Left ventricle myocardium inferior (tissue), 1 donor: ENCODE results near the gene HIPK2. TPM values are rescaled to one million over a fixed set of nuclear protein-coding genes. Genes with fewer than 3 reads are reported as not detected.
"Not testable (repeated sequence)": the region's sequence is repeated elsewhere in the genome, so short reads cannot be mapped to it uniquely, and the experiment has no call there.

Source experiments
- DNase-seq: peaks from one replicate; pipeline ENCODE4 v3.0.0-alpha.2; 2020
- H3K27ac ChIP-seq: fragments of 200-600 bp; replicated peaks from 2 replicates; pipeline ENCODE4 v1.8.0; 2021
- H3K27me3 ChIP-seq: fragments of 200-600 bp; 2 replicates; pipeline ENCODE4 v1.8.0; 2021; ENCODE audit warnings: low read depth
- H3K36me3 ChIP-seq: fragments of 200-600 bp; 2 replicates; pipeline ENCODE4 v1.8.0; 2021
- H3K4me1 ChIP-seq: fragments of 200-600 bp; 2 replicates; pipeline ENCODE4 v1.8.0; 2021
- H3K4me3 ChIP-seq: fragments of 200-600 bp; 2 replicates; pipeline ENCODE4 v1.8.0; 2021; ENCODE audit warnings: mild to moderate bottlenecking, moderate library complexity
- H3K9me3 ChIP-seq: fragments of 200-600 bp; replicated peaks from 2 replicates; pipeline ENCODE4 v1.8.0; 2021
- CTCF ChIP-seq: fragments of 200-600 bp; IDR thresholded peaks from 2 replicates; pipeline ENCODE4 v1.8.0; 2021; ENCODE audit warnings: antibody characterized with exemption, mild to moderate bottlenecking, borderline replicate concordance
- intact Hi-C: fragments of 100-400 bp; cut with micrococcal nuclease; formaldehyde crosslinking; loops from one replicate; pipeline ENCODE4 v1.11.0; 2022
- total RNA-seq: library from RNA; stranded (reverse); fragmentation: NEBNext Ultra II Directional; extraction: Animal tissue kit (Norgen Biotek cat#: 25700); gene quantifications from one replicate; pipeline ENCODE4 v1.2.1, GENCODE V29; 2021
- donor health status: DM: no; HTN: yes; CAD: no; lungs with severe emphysema.

Gene HIPK2
- total RNA-seq, 1 donor from 2014 or later, result 127 TPM

GRCh38 chr7:139560199-139560598 is 217.6 kb downstream of the HIPK2 start:
- H3K9me3 ChIP-seq, result no peaks in the 10 kb centered on the region
- no peak for DNase-seq
- intact Hi-C loops, result no loop called here

GRCh38 chr7:139559364-139560105 is 218.3 kb downstream of the HIPK2 start:
- no peaks in the 10 kb centered on the region for H3K9me3 ChIP-seq
- no peak for DNase-seq
- H3K4me1 ChIP-seq, result no peaks in the 10 kb centered on the region
- no peak for TF ChIP-seq CTCF
- intact Hi-C loops, result no loop called here
- H3K27ac ChIP-seq, result no peak overlapping the region
- peaks cover 18% of the 10 kb centered on the region for H3K27me3 ChIP-seq
- no peaks in the 10 kb centered on the region for H3K36me3 ChIP-seq
- H3K4me3 ChIP-seq, result no peak overlapping the region

More at GRCh38 chr7:139560199-139560598, 217.6 kb downstream of the HIPK2 start:
- Histone ChIP-seq H3K27ac (no peak overlapping the region), H3K4me1 (no peaks in the 10 kb centered on the region), H3K36me3 (no peaks in the 10 kb centered on the region), H3K4me3 (no peak overlapping the region), H3K27me3 (peaks cover 18% of the 10 kb centered on the region)
- no peak for TF ChIP-seq CTCF

GRCh38 chr7:139557857-139558581 is 219.8 kb downstream of the HIPK2 start:
- DNase-seq, result no peak
- Histone ChIP-seq H3K4me1 (no peaks in the 10 kb centered on the region), H3K27ac (no peak overlapping the region), H3K36me3 (no peaks in the 10 kb centered on the region), H3K9me3 (no peaks in the 10 kb centered on the region), H3K4me3 (no peak overlapping the region), H3K27me3 (peaks cover 18% of the 10 kb centered on the region)
- intact Hi-C loops, result no loop called here
- TF ChIP-seq CTCF, result no peak

GRCh38 chr7:139553991-139554700 is 223.7 kb downstream of the HIPK2 start:
- intact Hi-C loops, DNase-seq, H3K4me3 ChIP-seq, H3K27ac ChIP-seq, H3K9me3 ChIP-seq, H3K4me1 ChIP-seq, H3K36me3 ChIP-seq: not testable (repeated sequence)
- peaks cover 18% of the 10 kb centered on the region for H3K27me3 ChIP-seq

- intact Hi-C loops, result no loop called here
- no peaks in the 10 kb centered on the region for H3K9me3 ChIP-seq
- TF ChIP-seq CTCF, result no peak
- H3K36me3 ChIP-seq, result no peaks in the 10 kb centered on the region
- DNase-seq, result no peak
- peaks cover 15% of the 10 kb centered on the region for H3K27me3 ChIP-seq
- no peak overlapping the region for H3K27ac ChIP-seq
- H3K4me3 ChIP-seq, result no peak overlapping the region
- no peaks in the 10 kb centered on the region for H3K4me1 ChIP-seq
Observed at GRCh38 chr7:139548302-139549028, 229.3 kb downstream of the HIPK2 start.
